ENCODE results near the gene ZBTB7A.

Gene ZBTB7A

GRCh38 chr19:4065430-4066175, 1.1 kb downstream of the ZBTB7A start (continued):
- TF ChIP-seq ZNF426 (tag by site-specific recombination; IDR thresholded peaks at IDR 0.05), result no peak
- peak; percentile 77; the same call in 1 of the 2 replicates for TF ChIP-seq KLF10 (tag by site-specific recombination; IDR thresholded peaks at IDR 0.05)
- no peak for TF ChIP-seq ZBTB44 (tag by site-specific recombination; IDR thresholded peaks at IDR 0.05)
- TF ChIP-seq ZNF549 (tag by site-specific recombination; IDR thresholded peaks at IDR 0.05), result no peak

GRCh38 chr19:4064496-4065260, 2.0 kb downstream of the ZBTB7A start:
- ChIA-PET CTCF (interaction anchor here (0.5 kb wide), 1 partner anchor 200 kb away, joined by 4 read pairs; no protein-coding TSS in a partner anchor), POLR2A (interaction anchor here (1.8 kb wide), 1 partner anchor 79 kb away, joined by 6 read pairs; the partner anchor contains the start of gene EEF2)
- Histone ChIP-seq H3K4me1 (ENCODE audit: control insufficient read depth, insufficient read depth, low read length) (peaks cover 4% of the 10 kb centered on the region; the same call in 1 of the 2 replicates), H3K9me3 (ENCODE audit: control insufficient read depth, insufficient read depth, low read depth, low read length) (no peaks in the 10 kb centered on the region), H3K27ac (ENCODE audit: extremely low read depth, low read depth, low read length) (peak overlapping the region; percentile 96), H3K4me3 (ENCODE audit: low read depth, low read length) (peak overlapping the region; percentile 53), H3K36me3 (ENCODE audit: control insufficient read depth in 2 of 2, insufficient read depth in 1 of 2, low read length in 2 of 2) (peaks cover 0 to 21% of the 10 kb centered on the region in 2 experiments; a peak in 1 of 3 replicates)
- TF ChIP-seq KLF9 (tag by site-specific recombination; IDR thresholded peaks at IDR 0.05; ENCODE audit: low read depth) (peak; percentile 26; the same call in 1 of the 2 replicates), ZNF670 (tag by site-specific recombination; IDR thresholded peaks at IDR 0.05; ENCODE audit: low read depth) (no peak), ZNF639 (tag by site-specific recombination; IDR thresholded peaks at IDR 0.05) (no peak), ZBTB48 (tag by site-specific recombination; IDR thresholded peaks at IDR 0.05) (0 out of 2 replicates have a peak, but pooled peaks have one; percentile 20), HIC1 (tag by site-specific recombination; IDR thresholded peaks at IDR 0.05) (peak; percentile 98), ZNF10 (tag by site-specific recombination; IDR thresholded peaks at IDR 0.05) (0 out of 2 replicates have a peak, but pooled peaks have one; percentile 21), ZSCAN5A (tag by site-specific recombination; IDR thresholded peaks at IDR 0.05) (0 out of 2 replicates have a peak, but pooled peaks have one; percentile 53), MEIS1 (CRISPR knock-in tag; IDR thresholded peaks at IDR 0.05; ENCODE audit: borderline replicate concordance) (no peak), ZBTB17 (tag by site-specific recombination; IDR thresholded peaks at IDR 0.05) (no peak), ZNF211 (tag by site-specific recombination; IDR thresholded peaks at IDR 0.05; ENCODE audit: low read depth) (no peak), ZNF148 (tag by site-specific recombination; IDR thresholded peaks at IDR 0.05; ENCODE audit: borderline replicate concordance) (no peak), ZNF404 (tag by site-specific recombination; IDR thresholded peaks at IDR 0.05) (no peak), EGR2 (tag by site-specific recombination; IDR thresholded peaks at IDR 0.05; ENCODE audit: low read depth) (peak; percentile 60), ZNF311 (tag by site-specific recombination; IDR thresholded peaks at IDR 0.05; ENCODE audit: borderline replicate concordance) (no peak), ZNF114 (tag by site-specific recombination; IDR thresholded peaks at IDR 0.05) (no peak), KLF8 (tag by site-specific recombination; IDR thresholded peaks at IDR 0.05) (peak; percentile 37; the same call in 1 of the 2 replicates), KLF1 (tag by site-specific recombination; IDR thresholded peaks at IDR 0.05) (peak; percentile 87), ZNF600 (tag by site-specific recombination; IDR thresholded peaks at IDR 0.05) (0 out of 2 replicates have a peak, but pooled peaks have one; percentile 23), ZBTB20 (tag by site-specific recombination; IDR thresholded peaks at IDR 0.05) (0 out of 2 replicates have a peak, but pooled peaks have one; percentile 10)

Data from HEK293 (cell line).